ENCODE data around the gene CCR6. TPM values are rescaled to one million over a fixed set of nuclear protein-coding genes. Genes with fewer than 3 reads are reported as not detected.

Gene CCR6
- polyA plus RNA-seq, 1 experiment, result not detected

DNA sequence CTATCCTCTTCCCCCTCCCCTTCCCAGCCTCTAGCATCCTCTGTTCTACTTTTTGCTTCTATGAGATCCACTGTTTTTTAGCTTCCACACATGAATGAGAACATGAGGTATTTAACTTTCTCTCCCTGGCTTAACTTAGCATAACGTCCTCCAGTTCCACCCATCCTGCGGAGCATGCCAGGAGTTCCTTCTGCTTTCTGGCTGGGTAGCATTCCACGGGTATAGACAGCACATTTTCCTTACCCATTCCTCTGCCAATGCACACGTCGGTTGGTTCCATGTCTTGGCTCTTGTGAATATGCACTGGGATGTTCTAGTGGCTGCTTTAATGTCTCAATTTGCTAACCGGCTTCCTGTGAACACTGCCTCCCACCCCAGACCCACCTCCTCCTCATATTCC, 13.2 kb upstream of the CCR6 start:
- Histone ChIP-seq H3K27me3 (ENCODE audit: control insufficient read depth, insufficient read depth, low read length) (no peaks in the 10 kb centered on the region), H3K9me3 (ENCODE audit: control insufficient read depth, insufficient read depth, low read length) (peaks cover 33% of the 10 kb centered on the region), H3K4me3 (ENCODE audit: low read depth, low read length) (no peak overlapping the region), H3K27ac (ENCODE audit: low read depth, low read length) (no peak overlapping the region)
- ChIA-PET POLR2A (no interaction called here), CTCF (no interaction called here)
- TF ChIP-seq CTCF (IDR thresholded peaks at IDR 0.05; ENCODE audit: low read depth, low read length), result no peak
- no peak for DNase-seq (ENCODE audit: low read depth, low spot score)

- DNase-seq (ENCODE audit: low read depth, low spot score), result no peak
- Histone ChIP-seq H3K27me3 (ENCODE audit: control insufficient read depth, insufficient read depth, low read length) (no peaks in the 10 kb centered on the region), H3K4me3 (ENCODE audit: low read depth, low read length) (no peak overlapping the region), H3K27ac (ENCODE audit: low read depth, low read length) (no peak overlapping the region), H3K9me3 (ENCODE audit: control insufficient read depth, insufficient read depth, low read length) (peaks cover 36% of the 10 kb centered on the region)
- ChIA-PET CTCF (no interaction called here), POLR2A (no interaction called here)
- TF ChIP-seq CTCF (IDR thresholded peaks at IDR 0.05; ENCODE audit: low read depth, low read length), result no peak
Measured at GRCh38 chr6:167111597-167111996, 11.3 kb upstream of the CCR6 start.

DNA sequence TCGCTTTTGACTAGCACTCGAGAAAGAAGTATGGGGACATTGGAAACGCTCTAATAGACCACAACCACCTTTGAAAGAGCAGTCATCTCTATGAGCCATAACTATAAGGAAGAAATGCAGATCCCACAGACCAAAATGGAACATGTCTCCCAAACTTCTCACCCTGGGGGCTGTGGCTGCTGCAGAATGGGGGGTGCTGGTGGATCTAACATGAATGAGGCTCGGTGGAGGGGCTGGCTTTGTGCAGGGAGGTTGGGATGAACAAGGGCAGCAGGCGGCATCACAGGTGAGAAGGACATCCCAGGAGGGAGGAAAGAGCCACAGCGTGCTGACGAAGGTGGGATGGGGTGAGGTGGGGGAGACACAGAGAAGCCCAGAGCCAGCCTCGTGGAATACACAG, 10.5 kb upstream of the CCR6 start:
- ChIA-PET CTCF (no interaction called here), POLR2A (no interaction called here)
- no peak overlapping the region for H3K4me3 ChIP-seq (ENCODE audit: low read depth, low read length)
- no peak for TF ChIP-seq CTCF (IDR thresholded peaks at IDR 0.05; ENCODE audit: low read depth, low read length)
- no peak for DNase-seq (ENCODE audit: low read depth, low spot score)
- H3K27me3 ChIP-seq (ENCODE audit: control insufficient read depth, insufficient read depth, low read length), result no peaks in the 10 kb centered on the region
- no peak overlapping the region for H3K27ac ChIP-seq (ENCODE audit: low read depth, low read length)
- H3K9me3 ChIP-seq (ENCODE audit: control insufficient read depth, insufficient read depth, low read length), result peaks cover 42% of the 10 kb centered on the region

DNA sequence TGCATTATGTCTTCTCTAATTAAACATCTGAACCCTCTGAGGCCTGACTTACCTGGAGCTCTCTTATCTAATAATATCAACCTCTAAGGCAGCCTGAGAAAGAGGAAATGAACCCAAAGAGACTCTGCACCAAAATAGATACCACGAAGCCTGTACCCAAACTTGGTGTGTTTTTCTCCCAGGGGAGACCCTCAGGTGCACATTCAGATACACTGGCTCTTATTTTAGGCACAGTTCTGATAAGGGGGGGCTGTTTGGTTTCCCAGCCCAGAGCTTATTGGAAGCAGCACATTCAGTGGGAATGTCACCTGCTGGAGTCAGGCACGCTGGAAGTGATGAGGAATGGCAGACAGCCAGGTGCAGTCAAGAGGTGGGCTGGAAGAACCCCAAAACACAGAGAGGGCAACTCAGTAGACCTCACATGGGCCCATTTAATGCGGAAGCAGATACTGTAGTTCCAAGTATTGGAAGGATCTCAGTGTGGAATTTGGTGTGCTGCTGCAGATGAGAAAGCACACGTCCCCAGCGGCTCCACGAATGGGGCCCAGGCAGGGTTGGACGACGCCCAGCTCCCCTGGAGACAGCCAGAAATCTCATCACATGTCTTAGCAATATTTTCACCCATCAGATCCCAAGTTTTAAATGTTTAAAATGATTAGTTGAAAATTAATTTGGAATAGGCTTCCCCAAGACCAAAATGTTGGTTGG, 9.7 kb upstream of the CCR6 start:
- no peak for TF ChIP-seq CTCF (IDR thresholded peaks at IDR 0.05; ENCODE audit: low read depth, low read length)
- no peaks in the 10 kb centered on the region for H3K27me3 ChIP-seq (ENCODE audit: control insufficient read depth, insufficient read depth, low read length)
- ChIA-PET CTCF (no interaction called here), POLR2A (no interaction called here)
- H3K9me3 ChIP-seq (ENCODE audit: control insufficient read depth, insufficient read depth, low read length), result peaks cover 40% of the 10 kb centered on the region
- no peak overlapping the region for H3K4me3 ChIP-seq (ENCODE audit: low read depth, low read length)
- DNase-seq (ENCODE audit: low read depth, low spot score), result no peak
- H3K27ac ChIP-seq (ENCODE audit: low read depth, low read length), result no peak overlapping the region

DNA sequence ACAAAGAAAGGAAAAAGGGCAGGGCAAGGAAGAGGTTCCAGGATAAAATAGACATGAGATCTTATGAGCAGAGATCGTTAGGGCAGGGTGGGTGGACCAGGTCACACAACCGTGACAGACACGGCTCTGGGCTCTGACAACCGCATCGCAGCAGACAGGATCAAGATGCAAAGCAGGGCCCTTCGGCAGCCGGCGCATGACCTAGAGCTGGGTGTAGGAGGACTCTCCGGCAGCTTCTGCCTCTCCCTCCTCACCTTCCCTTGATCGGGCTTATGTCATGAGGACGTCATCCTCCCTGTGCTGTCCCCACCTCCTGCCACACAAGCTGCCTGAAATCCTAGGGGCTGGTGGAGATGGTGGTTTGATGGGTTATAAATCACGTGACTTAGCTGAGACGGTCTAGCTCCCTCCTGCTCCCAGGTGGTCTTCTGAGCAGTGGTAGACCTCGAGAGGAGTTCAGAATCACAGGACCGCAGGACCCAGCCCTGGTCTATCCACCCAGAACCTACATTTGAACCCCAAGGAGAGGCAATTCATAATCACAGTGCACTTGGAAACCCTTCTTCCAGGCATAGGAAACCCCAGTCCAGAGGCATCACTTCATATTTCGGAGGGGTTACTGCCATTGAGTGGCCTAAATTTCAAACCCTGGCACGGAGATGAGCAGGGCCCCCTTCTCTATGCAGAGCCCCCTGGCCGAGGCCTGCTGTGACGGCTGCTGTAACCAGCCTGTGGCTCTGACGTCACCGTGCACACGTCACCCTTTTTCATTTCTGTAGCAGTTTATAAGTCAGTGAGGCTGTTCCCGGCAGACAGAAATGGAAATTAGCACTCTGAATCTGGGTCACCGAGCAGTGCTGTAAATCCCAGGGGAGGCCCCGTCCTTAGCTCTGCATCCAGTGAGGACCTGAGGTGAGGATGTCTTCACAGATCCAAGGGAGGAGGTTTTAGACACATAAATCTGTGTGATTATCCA, 8.7 kb upstream of the CCR6 start:
- no peak for DNase-seq (ENCODE audit: low read depth, low spot score)
- CTCF ChIA-PET, result no interaction called here
- no peak overlapping the region for H3K27ac ChIP-seq (ENCODE audit: low read depth, low read length)
- no peak for TF ChIP-seq CTCF (IDR thresholded peaks at IDR 0.05; ENCODE audit: low read depth, low read length)
- peaks cover 38% of the 10 kb centered on the region for H3K9me3 ChIP-seq (ENCODE audit: control insufficient read depth, insufficient read depth, low read length)
- POLR2A ChIA-PET, result no interaction called here
- no peak overlapping the region for H3K4me3 ChIP-seq (ENCODE audit: low read depth, low read length)
- no peaks in the 10 kb centered on the region for H3K27me3 ChIP-seq (ENCODE audit: control insufficient read depth, insufficient read depth, low read length)

All from AG04450 (cell line).